ENCODE measurements around the gene SERPINA7. TPM values are rescaled to one million over a fixed set of nuclear protein-coding genes. Genes with fewer than 3 reads are reported as not detected.

The SERPINA7 gene
- total RNA-seq, 1 experiment from 2014 or later = not detected

- TF ChIP-seq PRDM15 (CRISPR knock-in tag; IDR thresholded peaks at IDR 0.05) (no peak), OVOL2 (CRISPR knock-in tag; IDR thresholded peaks at IDR 0.05; ENCODE audit: borderline replicate concordance) (no peak)
Measured at GRCh38 chrX:106069048-106069447, 30.5 kb upstream of the SERPINA7 start (continued).

GRCh38 chrX:106050054-106050453 lies 11.5 kb upstream of the SERPINA7 start:
- ATAC-seq = no peak
- ChIA-PET POLR2A (no interaction called here), CTCF (no interaction called here)

More at GRCh38 chrX:106050054-106050453, 11.5 kb upstream of the SERPINA7 start:
- Mint-ChIP-seq H3K27ac (no peak overlapping the region), H3K27me3 (ENCODE audit: low read depth) (no peaks in the 10 kb centered on the region), H3K36me3 (no peaks in the 10 kb centered on the region), H3K4me3 (no peak overlapping the region), H3K4me1 (peaks cover 15% of the 10 kb centered on the region), H3K9me3 (no peaks in the 10 kb centered on the region)
- no peak for TF ChIP-seq RELA (CRISPR knock-in tag; IDR thresholded peaks at IDR 0.05; ENCODE audit: borderline replicate concordance)
- no peak for TF ChIP-seq PREB (CRISPR knock-in tag; IDR thresholded peaks at IDR 0.05; ENCODE audit: borderline replicate concordance)
- TF ChIP-seq ZNF423 (CRISPR knock-in tag; IDR thresholded peaks at IDR 0.05) = no peak
- TF ChIP-seq ATF1 (CRISPR knock-in tag; IDR thresholded peaks at IDR 0.05) = no peak
- no peak for TF ChIP-seq AFF4 (CRISPR knock-in tag; IDR thresholded peaks at IDR 0.05; ENCODE audit: borderline replicate concordance)
- no peak for TF ChIP-seq RORB (CRISPR knock-in tag; IDR thresholded peaks at IDR 0.05)
- no peak for TF ChIP-seq ZNF219 (CRISPR knock-in tag; IDR thresholded peaks at IDR 0.05; ENCODE audit: borderline replicate concordance)
- no peak for TF ChIP-seq ATF6 (CRISPR knock-in tag; IDR thresholded peaks at IDR 0.05)
- DNase-seq (ENCODE audit: low spot score) = no peak

Measured in WTC11 (cell line).